Activated gamma-delta T cell (primary cell): ENCODE results near the gene WWP2.

Experiments
- DNase-seq: peaks from one replicate; lab custom pipeline; 2025; lab: John Stamatoyannopoulos, UW

Gene WWP2

DNA sequence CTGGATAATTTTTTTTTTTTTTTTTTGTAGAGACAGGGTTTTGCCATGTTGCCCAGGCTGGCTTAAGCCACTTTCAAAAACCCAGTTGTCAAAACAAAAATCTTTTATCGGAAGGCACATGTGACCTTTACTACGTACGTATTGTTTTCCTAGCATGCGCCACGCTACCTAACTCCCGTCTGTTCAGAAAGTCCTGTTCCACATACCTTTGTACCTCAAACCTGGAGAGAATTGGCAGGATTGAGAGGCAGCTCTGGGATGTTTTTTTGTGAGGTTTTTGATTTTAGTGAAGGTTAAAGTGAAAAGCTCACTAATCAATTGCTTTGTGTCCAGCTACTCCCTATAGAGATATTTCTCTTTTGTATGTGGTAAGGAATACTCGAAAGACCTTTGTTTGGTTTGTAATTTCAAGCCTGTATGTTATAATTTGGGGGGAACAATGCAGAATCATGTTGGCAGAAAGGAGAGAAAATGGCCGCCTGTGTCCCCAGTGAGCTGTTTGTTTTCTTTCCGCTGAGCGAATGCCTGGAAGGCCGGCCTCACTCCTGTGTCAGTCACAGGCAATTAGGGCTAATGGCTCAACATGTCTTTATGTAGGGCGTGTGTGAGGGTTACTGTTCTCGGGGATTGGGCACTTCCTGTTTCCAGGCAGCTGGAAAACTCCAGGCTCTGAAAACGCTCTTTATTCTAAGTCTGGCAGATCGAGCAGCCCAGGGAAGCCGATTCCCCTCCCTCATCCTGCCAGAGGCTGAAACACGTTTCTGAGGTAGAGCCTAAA, 128.2 kb downstream of the WWP2 start:
- DNase-seq, result no peak

DNA sequence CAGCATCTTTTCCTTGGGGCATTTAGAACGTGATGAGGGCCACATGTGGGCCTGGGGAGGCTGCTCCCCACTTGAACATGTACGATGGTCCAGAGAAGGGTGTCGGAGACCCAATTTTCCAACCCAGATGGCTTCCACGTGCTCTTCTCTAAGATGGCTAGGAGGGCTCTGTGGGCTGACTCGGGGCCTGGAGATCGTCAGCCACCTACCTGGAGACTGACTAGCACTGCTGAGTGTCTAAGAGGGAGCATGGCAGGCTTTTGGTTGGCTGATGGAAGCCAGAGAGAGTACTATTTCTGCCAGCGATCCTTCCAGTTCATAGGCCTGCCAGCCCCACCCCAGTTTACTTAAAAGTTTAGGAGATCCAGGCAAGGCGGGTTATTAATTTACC, 128.8 kb downstream of the WWP2 start:
- DNase-seq, result no peak

DNA sequence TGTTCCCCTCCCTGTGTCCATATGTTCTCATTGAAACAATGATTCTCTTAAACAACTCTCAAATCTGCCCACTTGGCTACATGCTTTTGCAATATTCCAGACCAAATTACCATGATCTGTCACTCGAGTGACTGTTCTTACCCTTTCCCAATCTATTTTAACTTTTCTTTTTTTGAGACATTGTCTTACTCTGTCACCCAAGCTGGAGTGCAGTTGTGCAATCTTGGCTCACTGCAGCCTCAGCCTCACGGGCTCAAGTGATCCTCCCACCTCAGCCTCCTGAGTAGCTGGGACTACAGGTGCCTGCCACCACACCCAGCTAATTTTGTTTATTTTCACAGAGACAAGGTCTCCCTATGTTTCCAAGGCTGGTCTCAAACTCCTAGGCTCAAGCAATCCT, 130.2 kb downstream of the WWP2 start:
- no peak for DNase-seq

DNA sequence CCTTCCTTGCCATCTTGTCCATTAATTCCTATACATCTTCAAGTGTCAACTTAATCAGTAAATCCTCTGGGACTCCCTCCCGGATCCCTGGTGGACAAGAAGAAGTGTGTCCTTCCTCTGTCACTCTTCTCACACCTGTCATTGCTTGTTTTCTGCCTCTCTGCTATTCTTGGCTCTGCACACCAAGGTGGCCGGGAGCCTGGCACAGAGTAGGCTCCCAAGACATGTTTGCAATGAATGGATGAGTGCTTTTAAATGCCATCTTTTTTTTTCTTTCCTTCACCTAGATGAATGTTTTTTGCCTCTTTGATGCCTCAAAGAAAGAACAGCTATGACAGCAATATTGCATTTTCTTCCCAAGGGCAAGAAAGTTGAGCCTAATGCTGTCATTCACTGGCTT, 131.0 kb downstream of the WWP2 start:
- DNase-seq, result no peak

DNA sequence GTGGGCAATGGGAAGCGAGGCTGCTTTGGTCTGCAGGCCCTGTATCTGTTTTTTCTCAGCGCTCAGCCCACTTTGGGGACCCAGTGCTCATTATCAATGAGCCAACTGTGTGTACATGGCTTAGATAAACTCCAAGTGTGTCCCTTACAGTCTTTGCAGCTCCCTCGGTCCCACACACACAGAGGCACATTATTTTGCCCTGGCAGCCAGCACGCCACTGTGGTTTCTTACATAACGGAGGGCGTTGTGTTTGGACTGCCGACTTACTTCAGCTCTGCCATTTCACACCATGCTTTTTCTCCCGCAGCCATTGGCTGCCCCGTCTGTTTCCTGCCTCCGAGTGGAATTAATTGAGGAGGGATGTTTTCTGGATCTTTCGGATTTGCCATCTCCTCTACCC, 132.5 kb downstream of the WWP2 start:
- no peak for DNase-seq

DNA sequence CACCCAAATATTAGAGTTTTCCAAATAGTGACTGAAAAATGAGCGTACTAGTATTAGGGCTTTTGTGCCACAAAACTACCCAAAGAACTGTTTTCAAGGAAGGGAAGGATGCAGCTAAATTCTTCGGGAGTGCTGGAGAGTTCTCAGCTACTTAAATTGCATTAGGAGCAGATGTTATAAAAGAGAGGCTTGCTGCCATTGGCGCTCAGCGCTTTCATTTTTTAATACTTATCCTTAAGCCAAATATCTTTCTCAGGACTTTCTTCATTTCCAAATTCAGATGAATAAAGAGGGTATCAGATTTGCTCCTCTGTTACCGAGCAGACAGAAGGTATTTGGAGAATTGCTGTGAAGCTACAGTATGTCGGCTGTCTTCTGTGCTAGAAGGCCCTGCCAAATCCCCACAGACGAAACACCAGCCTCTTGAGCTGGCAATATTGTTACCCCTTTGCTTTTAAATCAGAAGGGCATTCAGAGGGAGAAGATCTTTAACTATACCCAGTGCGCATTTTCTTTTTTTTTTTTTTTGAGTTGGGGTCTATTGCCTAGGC, 141.8 kb downstream of the WWP2 start:
- no peak for DNase-seq

DNA sequence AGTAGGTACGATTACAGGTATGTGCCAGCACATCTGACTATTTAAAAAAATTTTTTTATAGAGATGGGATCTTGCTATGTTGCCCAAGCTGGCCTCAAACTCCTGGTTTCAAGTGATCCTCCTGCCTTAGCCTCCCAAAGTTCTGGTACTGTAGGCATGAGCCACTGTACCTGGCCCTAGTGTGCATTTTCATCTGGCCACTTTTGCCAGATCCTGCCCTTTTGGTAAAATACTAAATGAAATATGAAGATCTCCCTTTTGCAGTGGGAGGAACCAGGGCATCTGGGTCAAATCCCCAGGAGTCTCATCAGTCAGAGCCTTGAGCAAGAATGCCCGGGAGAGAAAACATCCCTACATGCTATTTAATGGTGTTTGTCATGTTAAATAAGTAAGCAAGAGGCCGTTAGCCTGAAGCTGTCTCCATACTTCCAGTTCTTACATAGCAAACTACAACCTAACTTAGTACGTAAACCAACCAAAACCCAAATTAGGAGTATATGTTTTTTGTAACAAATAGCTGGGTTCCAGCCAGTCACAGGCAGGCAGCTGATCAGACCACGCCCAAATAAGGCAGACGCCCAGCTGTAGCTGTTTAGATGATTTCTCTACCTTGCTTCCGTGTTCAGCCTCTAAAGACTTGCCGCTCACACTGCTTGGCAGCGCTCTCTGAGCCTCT, 142.5 kb downstream of the WWP2 start:
- no peak for DNase-seq

DNA sequence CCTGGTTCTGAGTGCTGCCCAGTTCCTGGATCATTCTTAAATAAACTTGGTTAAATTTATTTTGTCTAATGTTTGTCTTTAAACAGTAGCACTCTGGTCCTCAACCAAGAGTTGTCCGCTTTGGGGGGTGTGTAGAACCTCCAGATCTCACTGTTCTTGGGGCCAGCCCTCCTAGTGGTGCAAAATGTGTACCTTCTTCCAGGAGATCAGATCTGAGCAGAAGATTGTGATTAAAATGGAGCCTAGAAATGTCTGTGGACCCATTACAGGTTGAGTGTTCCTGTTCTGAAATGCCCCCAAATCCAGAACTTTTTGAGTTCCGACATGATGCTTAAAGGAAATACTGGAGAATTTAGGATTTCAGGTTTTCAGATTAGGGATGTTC, 143.0 kb downstream of the WWP2 start:
- DNase-seq, result no peak

DNA sequence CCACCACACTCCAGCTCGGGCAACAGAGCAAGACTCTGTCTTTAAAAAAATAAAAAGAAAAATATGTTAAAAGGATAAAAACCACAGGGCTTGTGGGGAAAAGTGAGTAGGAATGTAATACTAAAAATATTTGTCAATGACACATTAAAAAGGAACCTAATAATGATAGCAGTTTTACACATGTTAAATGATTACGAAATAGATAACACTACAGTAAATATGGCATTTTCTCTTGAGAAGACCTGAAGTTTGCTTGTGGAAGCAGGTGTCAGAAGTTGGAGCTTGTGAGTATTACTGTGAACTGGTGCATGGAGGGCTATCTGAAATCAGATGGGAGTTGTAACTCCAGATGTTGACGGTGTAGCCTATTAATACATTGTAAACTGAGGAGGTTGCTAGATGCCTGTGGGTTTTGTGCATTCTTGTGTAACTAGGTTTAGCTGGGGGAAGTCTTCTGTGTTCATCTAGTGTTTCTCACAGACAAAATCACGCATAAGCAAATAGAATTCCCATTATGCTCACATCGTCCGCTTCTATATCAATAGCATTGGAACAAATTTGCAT, 144.8 kb downstream of the WWP2 start:
- DNase-seq, result no peak

DNA sequence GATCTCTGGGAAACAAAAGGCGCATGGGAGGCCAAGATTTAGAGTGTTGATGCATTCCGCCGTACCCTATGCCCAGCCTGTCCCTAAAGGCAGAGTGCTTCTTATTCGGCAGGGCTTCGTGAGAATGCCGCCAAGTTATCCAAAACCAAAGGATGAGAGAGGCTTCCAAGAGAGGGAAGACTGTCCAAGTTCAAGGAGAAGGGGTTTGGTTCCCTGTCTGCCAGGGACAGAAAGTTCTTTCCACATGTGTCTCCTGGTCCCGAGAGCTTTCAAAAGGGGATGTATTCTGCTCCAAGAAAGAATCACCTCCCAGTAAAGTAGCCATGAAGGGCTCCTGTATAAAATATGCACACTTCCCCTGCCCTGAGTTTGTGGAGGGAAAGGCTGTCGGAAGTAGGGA, 146.9 kb downstream of the WWP2 start:
- no peak for DNase-seq

DNA sequence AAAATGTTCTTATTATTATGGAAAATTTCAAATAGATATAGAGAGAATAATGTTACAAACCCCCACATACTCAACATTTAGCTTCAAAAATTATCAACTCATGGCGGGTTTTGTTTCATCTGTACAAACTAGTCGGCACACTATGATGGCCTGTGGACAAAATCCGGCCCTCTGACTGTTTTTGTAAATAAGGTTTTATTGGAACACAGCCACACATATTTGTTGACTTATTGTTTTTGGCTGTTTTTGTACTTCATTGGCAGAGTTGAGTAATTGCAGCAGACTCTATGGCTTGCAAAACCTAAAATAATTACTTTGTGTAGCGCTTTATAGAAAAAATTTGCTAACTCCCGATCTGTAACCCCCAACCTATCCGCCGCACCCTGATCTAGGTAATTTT, 147.6 kb downstream of the WWP2 start:
- DNase-seq, result no peak

DNA sequence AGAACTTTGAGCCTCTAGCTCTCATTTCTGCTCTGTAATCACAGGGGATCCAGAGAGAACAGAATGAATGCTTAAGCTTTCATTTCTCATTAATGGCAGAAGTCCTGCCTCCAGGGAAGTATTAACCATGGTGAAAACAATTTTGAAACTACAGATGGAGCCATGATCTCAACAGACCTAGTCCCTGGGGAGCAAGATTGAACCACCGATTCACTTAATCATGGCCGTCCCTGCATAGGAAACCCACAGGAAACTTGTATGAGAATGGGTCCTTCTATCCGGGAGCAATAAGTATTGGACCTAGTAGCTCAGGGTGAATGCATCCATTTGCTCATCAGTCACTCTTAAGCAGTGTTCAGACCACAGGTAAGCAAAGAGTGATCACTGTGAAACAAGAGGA, 148.8 kb downstream of the WWP2 start:
- no peak for DNase-seq

DNA sequence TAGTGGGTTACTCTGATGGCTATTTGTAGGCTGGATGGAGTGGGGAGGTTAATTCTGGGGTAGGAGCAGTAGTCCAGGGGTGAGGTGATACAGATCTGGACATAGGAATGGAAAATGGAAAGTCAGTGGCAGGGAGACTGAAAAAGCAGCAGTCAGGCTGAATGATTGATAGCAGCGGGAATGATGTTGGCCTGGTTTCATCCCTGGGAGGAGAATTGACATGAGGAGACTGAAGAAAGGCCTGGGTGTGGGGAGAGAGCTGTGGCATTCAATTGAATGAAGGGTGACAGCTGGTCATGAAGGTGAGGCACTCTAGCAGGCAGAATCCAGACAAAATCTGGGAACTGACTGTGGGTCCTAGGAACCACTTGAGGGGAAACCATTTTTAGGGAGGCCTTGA, 154.3 kb downstream of the WWP2 start:
- no peak for DNase-seq

DNA sequence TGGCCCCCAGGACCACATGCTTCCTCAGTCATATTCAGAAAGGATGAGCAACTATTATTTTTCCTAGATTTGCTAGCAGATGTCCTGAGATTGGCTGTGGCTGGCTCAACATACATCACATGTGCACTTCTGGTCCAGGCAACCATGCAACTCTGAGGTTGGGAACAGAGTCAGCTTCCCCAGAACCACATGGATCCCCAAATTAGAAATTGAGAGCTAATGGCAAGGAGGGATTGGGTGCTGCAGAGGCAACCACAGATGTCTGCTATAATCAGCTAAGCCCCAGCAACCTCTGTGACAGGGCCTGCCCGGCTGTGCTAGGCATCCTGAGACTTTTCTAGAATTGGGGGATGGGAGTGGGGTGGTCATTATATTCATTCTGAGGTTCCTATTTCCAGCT, 155.2 kb downstream of the WWP2 start:
- DNase-seq, result no peak

DNA sequence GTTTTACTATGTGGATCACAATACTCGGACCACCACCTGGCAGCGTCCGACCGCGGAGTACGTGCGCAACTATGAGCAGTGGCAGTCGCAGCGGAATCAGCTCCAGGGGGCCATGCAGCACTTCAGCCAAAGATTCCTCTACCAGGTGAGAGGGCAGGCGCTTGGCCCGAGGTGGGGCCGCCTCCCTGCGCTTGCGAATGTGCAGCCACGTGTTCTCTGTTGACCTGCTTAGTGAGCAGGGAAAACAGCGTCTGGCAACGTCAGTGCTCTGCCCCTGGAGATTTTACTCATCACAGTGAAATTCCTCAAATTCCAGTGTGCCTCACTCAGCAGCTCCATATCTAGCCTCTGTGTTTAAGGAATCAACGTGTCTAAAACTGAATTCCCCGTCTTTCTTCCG, 155.6 kb downstream of the WWP2 start:
- no peak for DNase-seq

DNA sequence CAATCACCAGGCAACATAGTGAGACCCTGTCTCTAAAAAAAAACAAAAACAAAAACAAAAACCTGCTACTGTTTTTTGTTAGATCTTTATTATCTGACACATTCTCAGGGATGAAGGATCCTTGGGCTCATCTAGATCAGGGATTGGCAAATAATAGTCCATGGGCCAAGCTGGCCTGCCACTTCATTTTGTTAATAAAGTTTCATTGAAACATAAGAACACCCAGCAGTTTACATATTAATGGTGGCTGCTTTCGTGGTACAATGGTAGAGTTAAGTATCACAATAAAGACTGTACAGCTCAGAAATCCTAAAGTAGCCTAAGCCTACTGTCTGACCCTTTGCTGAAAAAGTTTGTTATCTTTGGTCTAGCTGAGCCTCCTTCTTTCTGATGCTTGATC, 156.1 kb downstream of the WWP2 start:
- no peak for DNase-seq

DNA sequence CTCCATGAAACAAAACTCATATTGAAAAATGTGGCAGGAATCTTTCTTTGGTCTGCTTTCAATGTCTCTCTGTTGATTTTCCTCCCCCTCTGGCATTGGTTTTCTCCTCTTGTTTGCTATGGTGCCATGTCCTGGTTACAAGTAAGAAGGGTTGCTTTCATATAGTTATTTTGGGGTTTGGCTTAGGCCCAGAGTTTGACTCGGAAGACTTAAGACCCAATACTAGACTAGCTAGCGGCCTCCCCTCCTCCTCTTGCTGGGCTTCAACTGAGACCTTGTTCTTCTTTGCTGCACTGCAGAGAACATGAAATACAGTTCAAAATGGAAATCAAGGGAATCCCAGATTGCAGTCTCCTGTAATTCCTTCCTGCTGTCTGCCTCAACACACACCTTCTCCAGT, 159.0 kb downstream of the WWP2 start:
- DNase-seq, result no peak

DNA sequence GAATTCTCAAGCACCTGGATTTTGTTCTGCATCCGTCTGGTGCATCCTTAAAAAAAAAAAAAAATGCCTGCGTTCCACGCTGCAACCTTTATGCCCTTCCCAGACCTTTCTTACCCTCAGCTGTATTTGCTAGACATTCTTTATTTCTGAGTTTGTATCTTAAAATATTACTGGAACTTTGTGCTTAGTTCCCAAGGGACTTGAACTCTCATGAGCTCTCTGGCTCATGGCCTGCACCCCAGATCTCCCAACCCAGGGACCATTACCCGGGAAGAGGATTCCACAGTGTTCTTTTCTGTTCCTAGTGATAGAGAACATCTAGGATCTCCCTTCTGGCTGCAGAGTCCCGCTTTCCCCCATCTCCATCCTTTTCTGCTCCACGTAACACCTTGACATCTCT, 160.1 kb downstream of the WWP2 start:
- no peak for DNase-seq

DNA sequence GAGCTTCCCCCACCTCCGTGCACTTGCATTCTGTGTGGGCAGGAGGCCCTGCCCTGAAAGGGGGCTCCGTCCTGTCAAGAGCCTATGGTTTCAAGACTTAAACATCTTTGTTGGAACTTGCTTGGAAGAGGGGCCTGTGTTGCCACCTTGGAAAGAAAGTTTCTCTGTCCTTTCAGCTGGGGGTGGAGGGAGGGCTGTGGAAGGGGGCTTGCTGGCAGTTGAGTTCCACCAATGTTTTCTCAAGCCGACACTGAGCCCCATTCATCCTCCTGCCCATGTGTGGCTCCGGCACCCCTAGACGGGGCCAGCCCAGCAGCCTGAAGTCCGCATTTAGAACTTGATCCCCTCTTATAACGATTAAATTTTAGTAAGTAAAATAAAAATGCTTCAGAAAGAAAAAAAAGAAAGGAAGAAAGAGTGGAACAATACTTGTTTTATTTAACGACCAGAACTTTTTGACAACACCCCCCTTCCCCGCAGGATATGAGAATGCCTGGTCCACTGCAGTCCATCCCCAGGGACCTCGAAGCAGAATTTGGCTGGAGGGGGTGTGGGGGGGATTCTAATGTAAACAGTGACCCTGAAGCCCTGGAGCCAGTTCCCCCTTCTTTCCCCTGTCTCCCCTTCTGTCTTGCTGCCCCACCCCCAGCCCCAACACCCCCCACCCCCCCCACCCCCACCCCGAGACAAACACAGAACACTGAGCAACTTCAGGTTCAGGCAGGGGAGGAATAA, 162.1 kb downstream of the WWP2 start:
- no peak for DNase-seq

DNA sequence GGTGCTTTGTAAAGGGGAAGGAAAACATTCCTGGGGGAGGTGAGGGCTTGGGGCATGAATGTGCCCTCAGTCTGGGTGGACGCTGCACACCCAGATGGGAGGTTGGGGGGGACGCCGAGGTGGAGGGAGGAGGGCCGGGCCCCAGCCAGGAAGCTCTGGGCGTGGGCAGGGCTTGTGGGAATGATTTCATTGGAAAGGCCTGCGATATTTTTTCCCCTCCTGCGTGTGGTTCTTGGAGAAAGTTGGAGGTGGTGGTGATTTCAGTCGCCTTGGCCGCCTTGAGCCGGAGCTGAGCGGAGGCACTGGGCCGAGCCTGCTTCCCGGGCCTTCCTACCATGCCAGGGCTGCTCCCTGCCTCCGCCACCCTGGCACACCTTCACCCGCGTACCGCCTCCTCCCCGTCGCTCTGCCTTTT, 162.7 kb downstream of the WWP2 start:
- no peak for DNase-seq

DNA sequence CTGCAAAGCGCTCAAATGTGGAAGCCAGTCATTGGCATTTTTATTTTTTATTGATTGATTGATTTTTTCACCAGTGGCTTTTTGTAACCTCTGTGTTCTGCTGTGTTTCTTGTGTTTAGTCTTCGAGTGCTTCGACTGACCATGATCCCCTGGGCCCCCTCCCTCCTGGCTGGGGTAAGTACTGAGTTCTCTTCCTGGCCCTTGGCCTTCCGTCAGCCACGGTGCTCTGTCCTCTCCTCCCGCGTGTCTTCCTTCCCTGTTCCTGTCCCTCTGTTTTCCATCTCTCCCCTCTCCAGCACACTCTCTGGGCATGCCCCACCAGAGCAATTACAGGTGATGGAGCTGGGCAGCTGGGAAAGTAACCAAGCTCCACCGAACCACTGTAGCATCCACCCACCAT, 163.2 kb downstream of the WWP2 start:
- DNase-seq, result no peak

DNA sequence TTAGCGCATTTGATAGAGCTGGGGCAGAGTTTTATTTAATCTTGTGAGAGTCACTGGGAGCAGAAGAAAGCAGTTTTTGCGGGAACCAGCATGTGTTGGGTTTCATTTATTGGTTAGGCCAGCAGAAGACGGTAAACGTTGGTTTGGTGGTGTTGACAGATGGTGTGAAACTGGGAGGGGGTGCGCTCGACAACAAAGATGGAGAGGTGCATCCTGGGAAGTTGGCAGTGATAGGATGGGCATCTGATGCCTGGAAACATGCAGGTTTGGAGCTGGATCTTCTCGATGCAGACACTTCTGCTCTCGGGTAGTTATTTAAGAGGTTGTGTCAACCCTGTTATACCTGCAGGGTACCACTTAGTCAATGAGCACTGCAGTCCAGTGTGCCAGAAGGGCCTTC, 164.1 kb downstream of the WWP2 start:
- no peak for DNase-seq
